Sciatic nerve (tissue), 2 donors: Measurements from ENCODE around the gene INPPL1. TPM values are rescaled to one million over a fixed set of nuclear protein-coding genes. Genes with fewer than 3 reads are reported as not detected.

Experiments used
- ATAC-seq: fragments of 200-7000 bp; cut with Tn5 transposase; one replicate; pipeline ENCODE4 v1.9.1; 2020; ENCODE audit warnings: mild to moderate bottlenecking, moderate library complexity
- DNase-seq: peaks from one replicate; pipeline ENCODE4 v3.0.0-alpha.2; 2020; ENCODE audit warnings: low spot score
- intact Hi-C: fragments of 100-400 bp; cut with DNase I; formaldehyde crosslinking; loops from one replicate; pipeline ENCODE4 v1.14.2; 2022
- total RNA-seq: library from RNA; stranded (reverse); fragmentation: NEBNext Ultra II Directional; extraction: Animal tissue kit (Norgen Biotek cat#: 25700); gene quantifications from one replicate; pipeline ENCODE4 v1.2.1, GENCODE V29; 2021
- donor health status: DM: no; HTN: no; CAD: no.
- donor health status: DM: no; HTN: no; CAD: no.

Gene INPPL1
- total RNA-seq, 1 donor from 2014 or later, result 142 TPM

DNA sequence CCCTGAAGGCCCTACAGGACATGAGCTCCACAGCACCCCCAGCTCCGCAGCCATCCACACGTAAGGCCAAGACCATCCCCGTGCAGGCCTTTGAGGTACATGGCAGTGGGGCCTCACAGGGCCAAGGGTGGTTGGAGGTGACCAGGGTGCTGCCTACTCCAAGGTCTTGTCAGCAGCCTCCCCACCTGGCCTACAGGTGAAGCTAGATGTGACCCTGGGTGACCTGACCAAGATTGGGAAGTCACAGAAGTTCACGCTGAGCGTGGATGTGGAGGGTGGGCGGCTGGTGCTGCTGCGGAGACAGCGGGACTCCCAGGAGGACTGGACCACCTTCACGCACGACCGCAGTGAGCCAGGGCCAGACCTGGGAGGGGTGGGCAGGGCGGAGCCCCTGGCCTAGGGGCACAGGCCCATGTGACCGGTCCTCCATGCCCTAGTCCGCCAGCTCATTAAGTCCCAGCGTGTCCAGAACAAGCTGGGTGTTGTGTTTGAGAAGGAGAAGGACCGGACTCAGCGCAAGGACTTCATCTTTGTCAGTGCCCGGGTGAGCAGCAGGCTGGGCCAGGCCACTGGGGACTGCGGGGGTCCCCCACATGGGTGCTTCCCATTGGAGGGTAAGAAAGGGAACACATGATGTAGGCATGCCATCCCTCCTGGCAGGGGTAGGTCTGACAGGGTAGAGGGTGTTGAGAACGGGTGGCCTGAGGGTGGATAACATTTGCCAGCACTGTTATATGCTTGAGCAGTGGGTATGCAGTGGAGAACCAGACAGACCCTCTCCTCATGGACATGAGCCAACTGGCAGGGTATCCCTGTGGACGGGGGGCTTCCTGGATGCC lies 5.6 kb downstream of the INPPL1 start:
- ATAC-seq (no peak), DNase-seq (no peak)
- intact Hi-C loops, result no loop called here

DNA sequence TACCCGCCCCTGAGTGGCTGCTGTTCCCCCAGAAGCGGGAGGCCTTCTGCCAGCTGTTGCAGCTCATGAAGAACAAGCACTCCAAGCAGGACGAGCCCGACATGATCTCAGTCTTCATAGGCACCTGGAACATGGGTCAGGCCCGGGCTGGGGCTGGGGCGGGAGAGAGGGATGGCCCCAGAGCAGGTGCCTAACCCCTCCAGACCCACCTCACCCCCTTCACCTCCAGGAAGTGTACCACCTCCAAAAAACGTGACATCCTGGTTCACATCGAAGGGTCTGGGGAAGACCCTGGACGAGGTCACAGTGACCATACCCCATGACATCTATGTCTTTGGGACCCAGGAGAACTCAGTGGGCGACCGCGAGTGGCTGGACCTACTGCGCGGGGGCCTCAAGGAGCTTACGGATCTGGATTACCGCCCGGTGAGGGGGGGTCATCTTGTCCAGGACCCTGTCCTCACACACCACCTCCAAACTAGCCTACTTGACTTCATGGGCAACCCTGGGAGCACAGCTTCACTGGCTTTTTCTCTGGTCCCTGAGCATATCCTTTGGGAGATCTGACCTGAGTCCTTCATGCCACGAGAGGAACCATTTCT lies 6.3 kb downstream of the INPPL1 start:
- intact Hi-C loops, result no loop called here
- ATAC-seq (no peak), DNase-seq (no peak)

DNA sequence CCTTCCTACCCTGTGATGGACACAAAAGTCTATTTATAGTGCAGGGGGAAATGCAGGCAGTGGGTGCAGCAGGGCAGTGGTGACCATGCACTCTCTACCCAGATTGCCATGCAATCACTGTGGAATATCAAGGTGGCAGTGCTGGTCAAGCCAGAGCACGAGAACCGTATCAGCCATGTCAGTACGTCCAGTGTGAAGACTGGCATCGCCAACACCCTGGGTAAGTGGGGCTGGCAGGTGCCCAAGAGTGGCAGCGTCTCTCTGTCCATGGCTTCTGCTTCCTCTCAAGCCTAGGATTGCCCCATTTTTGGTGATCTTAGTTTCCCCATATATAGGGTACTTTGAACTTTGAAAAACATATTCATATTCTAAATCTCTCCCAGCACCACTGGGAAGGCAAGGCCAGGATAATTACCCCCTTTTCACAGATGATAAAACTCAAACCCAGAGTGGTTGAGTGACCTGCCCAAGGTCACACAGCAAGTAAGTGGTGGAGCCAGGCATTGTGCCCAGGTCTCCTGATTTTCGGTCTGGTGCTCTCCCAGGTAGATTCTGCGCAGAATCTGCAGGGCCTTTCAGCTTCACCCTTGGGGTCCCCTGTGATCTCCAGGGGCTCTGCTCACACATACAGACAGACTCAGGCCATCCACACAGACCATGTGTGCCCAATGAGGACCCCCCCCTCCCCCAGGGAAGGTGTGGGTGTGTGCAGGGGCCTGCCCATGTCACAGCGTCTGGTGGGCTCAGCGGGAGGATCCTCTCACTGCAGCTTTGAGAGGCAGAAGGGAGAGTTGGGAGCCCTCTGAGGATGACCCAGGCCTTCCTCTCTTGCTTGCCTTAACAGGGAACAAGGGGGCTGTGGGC lies 7.1 kb downstream of the INPPL1 start:
- DNase-seq, result no peak
- intact Hi-C loops, result no loop called here
- no peak for ATAC-seq

GRCh38 chr11:72232260-72233055 lies 7.9 kb downstream of the INPPL1 start:
- intact Hi-C loops, result no loop called here
- DNase-seq, result no peak
- no peak for ATAC-seq

GRCh38 chr11:72233056-72233772 lies 8.6 kb downstream of the INPPL1 start:
- no peak for DNase-seq
- intact Hi-C loops, result no loop called here

DNA sequence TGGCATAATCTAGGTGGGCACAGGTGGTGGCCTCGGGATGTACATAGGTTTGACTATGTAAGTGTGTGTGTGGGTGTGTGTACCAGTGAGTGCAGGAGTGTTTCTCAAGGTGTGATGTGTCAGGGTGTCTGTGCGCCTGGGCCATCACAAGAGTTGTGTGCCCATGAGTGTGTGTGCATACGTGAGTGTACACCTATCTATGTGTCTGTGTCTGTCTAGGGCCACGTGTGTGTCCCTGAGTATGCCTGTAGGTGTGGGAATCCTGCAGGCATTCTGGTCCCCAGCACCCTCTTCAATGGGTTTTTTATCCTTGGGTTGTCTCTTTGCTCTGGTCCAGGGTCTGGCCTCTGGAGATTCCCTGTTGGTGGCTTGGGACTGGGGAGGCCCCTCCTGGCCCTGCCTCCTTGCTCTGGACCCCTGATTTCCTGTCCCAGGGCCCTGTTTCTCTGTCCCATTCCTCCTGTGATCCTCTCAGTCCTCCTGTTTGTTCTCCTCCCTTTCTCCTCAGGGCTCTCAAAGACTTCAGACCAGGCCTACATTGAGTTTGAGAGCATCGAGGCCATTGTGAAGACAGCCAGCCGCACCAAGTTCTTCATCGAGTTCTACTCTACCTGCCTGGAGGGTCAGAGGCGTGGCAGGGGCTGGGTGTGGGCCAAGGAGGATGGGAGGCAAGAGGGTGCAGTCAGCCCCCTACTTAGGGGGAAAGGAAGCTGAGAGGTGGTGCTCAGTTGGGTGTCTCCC lies 9.4 kb downstream of the INPPL1 start:
- ATAC-seq, result no peak
- intact Hi-C loops, result no loop called here
- DNase-seq, result no peak

More at GRCh38 chr11:72233056-72233772, 8.6 kb downstream of the INPPL1 start:
- no peak for ATAC-seq

GRCh38 chr11:72234514-72234830 lies 9.9 kb downstream of the INPPL1 start:
- no peak for DNase-seq
- intact Hi-C loops, result no loop called here
- ATAC-seq, result no peak

- ATAC-seq (no peak), DNase-seq (no peak)
Observed at GRCh38 chr11:72234920-72235319, 10.4 kb downstream of the INPPL1 start.

DNA sequence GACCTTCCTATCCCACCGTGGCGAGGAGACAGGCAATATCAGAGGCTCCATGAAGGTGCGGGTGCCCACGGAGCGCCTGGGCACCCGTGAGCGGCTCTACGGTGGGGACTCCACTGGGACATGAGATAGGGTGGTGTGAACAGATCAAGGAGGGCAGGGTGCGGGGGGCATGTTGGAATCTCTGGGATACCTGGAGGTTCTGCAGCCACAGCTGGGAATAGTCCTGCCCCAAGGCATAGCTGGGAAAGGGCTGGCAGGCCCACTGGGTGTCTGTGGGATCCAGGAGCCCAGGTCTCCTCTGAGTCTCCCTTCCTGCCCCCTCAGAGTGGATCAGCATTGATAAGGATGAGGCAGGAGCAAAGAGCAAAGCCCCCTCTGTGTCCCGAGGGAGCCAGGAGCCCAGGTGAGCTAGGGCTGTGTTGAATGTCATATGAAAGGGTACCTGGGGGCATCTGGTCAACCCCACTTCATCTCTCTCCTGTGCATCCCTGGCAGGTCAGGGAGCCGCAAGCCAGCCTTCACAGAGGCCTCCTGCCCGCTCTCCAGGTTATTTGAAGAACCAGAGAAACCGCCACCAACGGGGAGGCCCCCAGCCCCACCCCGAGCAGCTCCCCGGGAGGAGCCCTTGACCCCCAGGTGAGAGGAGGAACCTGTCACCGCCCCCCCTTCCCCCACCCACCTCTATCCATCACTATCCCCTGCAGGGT lies 10.9 kb downstream of the INPPL1 start:
- intact Hi-C loops, result no loop called here
- DNase-seq (no peak), ATAC-seq (no peak)

More at GRCh38 chr11:72234920-72235319, 10.4 kb downstream of the INPPL1 start:
- intact Hi-C loops, result no loop called here

DNA sequence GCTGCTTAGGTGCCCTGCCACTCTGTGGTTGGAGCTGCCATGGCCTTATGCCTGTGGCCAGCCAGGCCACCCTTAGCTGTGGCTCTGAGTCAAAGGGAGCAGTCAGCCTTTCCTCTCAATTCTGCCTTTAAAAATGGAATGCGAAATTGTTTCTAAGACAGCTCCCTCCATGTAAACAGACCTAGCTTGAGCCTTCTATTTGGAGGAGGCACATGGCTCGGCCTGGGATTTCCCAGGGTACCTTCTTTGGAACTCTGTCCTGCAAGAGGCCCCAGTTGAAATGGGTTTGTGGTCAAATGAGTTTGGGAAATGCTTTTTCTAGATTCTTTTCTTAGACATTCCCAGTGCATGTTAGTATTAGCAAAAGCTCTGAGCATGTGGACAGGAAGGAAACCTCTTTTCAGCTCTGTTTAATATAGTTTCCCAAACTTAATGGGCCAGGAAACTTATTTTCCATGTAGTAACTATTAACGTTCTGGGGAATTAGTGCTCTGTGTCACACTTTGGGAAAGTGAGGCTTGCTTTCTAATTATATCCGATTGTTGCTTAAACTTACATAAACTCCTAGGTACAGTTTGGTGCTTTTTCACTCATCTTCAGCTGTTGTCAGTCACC lies 11.6 kb downstream of the INPPL1 start:
- DNase-seq (no peak), ATAC-seq (no peak)
- intact Hi-C loops, result no loop called here

- intact Hi-C loops, result no loop called here
- no peak for ATAC-seq
- no peak for DNase-seq
Observed at GRCh38 chr11:72236774-72237111, 12.2 kb downstream of the INPPL1 start.

DNA sequence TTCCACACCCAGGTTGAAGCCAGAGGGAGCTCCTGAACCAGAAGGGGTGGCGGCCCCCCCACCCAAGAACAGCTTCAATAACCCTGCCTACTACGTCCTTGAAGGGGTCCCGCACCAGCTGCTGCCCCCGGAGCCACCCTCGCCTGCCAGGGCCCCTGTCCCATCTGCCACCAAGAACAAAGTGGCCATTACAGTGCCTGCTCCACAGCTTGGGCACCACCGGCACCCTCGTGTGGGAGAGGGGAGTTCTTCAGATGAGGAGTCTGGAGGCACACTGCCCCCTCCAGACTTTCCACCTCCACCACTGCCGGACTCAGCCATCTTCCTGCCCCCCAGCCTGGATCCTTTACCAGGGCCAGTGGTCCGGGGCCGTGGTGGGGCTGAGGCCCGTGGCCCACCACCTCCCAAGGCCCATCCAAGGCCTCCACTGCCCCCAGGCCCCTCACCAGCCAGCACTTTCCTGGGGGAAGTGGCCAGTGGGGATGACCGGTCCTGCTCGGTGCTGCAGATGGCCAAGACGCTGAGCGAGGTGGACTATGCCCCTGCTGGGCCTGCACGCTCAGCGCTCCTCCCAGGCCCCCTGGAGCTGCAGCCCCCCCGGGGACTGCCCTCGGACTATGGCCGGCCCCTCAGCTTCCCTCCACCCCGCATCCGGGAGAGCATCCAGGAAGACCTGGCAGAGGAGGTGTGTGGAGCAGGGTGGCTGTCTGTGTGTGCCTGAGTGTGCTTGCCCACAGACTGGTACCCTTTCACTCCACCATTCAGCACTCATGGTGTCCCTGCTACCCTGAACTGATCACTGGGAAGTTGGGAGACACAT lies 12.8 kb downstream of the INPPL1 start:
- intact Hi-C loops, result no loop called here
- ATAC-seq (peak; percentile 3), DNase-seq (no peak)

GRCh38 chr11:72238040-72238450 lies 13.5 kb downstream of the INPPL1 start:
- ATAC-seq (peak; percentile 51), DNase-seq (no peak)
- intact Hi-C loops, result no loop called here

DNA sequence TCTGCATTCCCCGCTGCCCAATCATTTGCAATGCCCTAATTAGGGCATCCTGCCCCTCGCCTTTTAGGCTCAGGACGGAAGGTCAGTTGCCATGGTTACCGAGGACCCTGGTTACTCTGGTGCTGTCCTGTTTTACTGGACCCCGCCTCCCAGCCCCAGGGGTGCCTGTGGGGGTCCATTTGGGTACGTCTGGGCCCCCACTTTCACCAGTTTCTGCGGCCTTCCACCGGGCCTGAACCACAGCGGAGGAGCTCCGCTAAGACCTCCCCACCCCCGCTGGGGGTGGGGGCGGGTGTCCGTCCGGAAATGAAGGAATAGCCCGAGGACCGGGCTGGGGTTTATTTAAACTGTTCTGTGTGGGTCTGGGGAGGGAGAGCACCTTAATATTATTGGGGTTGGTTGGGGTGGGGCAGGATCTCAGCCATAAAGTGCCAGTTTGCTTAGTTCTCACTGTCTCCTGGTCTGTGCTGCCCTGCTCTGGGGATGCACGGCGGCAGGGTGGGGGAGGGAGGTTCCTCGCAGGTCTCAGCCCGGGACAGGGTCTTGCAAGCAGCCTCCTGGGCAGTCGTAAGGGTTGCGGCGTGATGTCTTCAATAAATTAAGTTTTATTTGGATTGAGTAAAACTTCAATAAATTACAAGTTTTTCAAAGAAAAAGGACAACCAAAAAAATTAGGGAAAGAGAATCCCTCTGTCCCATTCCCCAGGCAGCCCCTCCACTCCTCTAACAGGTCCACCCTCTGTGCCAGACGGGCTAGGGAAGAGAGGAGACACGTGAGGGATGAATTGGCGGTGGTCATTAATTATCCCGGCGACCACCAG lies 14.1 kb downstream of the INPPL1 start:
- ATAC-seq (no peak), DNase-seq (no peak)
- intact Hi-C loops, result no loop called here

DNA sequence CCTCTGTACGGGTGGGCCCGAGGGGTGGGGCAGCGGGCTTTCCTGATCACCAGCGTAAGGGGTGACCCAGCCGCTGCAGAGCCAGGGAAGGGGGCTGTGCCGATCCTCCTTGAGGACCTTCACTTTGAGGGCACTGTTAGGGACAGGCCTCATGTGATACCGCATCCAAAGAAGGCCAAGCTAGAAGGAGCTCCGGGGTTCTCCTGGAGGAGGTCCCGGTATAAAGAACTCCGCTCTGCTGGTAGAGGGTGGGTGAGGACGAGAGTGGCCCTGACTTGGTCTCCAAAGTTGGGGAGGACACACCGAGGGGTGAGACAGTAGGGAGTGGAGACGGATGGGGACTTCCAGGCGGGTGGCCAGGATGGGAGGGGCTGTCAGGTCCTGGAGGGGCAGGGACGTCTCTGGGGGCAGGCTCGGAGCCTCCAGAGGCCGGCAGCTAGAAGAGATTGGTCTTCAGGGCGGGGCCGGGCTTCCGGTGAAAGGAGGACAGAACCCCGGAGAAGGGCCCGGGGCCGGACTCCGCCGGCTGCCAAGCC lies 14.8 kb downstream of the INPPL1 start:
- DNase-seq, result no peak
- ATAC-seq, result peak; percentile 6
- intact Hi-C loops, result no loop called here
